ENCODE measurements around the gene PLA2G2D. TPM values are rescaled to one million over a fixed set of nuclear protein-coding genes. Genes with fewer than 3 reads are reported as not detected.

Gene PLA2G2D
- total RNA-seq, 4 donors from 2014 or later = not detected

DNA sequence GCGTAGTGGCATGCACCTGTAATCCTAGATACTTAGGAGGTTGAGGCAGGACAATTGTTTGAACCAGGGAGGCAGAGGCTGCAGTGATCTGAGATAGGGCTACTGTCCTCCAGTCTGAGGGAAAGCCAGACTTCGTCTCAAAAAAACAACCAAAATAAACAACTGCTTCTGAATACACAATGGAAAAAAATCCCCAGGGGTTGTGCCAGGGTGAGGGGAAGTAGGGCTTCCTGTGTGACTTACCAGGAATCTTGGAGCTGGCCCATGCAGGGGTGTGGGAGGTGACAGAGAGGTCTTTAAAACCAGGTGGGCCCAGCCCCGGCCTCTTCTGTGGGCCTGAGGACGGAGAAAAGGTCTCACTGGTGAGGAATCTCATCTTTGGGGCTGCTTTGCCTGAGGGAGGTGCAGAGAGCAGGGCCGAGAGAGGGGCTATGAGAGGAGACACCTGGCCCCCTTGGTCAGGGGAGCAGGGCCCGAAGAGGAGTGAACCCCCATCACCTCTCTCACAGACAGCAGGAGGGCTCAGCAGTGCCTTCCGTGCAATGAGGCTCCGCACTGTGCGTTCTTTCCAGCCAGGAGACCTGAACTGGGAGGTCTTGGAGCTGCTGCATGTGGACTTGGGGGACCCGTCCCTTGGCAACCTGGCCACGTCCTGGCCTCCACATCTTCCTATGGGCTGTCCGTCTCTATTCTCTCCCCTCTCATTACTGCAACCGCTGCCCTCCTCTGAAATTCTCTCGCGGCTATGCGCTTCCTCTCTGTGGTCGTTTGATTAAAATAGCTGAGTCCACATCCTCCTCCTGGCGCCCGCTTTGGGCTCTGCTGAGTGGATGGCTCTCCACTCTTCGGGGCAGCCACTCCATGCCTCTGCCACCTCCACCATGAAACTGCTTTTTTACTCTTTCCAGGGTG is 38.6 kb downstream of the PLA2G2D start:
- Histone ChIP-seq H3K27me3 (no peaks in the 10 kb centered on the region), H3K9me3 (no peaks in the 10 kb centered on the region), H3K4me1 (peaks cover 0 to 51% (median 0%) of the 10 kb centered on the region in 3 donors), H3K27ac (no peak overlapping the region), H3K4me3 (no peak overlapping the region), H3K36me3 (peaks cover 0 to 2% of the 10 kb centered on the region in 2 donors)
- 57 to 61% methylated on average over 1 to 13 of the region's 20 CpGs for WGBS, 2 donors (ENCODE audit: low coverage in 1 of 2)
- no peak for ATAC-seq
- TF ChIP-seq EP300 (IDR thresholded peaks at IDR 0.05) (no peak), POLR2AphosphoS5 (IDR thresholded peaks at IDR 0.05) (no peak), POLR2A (IDR thresholded peaks at IDR 0.05) (no peak)
- TF ChIP-seq, protein P1, sequence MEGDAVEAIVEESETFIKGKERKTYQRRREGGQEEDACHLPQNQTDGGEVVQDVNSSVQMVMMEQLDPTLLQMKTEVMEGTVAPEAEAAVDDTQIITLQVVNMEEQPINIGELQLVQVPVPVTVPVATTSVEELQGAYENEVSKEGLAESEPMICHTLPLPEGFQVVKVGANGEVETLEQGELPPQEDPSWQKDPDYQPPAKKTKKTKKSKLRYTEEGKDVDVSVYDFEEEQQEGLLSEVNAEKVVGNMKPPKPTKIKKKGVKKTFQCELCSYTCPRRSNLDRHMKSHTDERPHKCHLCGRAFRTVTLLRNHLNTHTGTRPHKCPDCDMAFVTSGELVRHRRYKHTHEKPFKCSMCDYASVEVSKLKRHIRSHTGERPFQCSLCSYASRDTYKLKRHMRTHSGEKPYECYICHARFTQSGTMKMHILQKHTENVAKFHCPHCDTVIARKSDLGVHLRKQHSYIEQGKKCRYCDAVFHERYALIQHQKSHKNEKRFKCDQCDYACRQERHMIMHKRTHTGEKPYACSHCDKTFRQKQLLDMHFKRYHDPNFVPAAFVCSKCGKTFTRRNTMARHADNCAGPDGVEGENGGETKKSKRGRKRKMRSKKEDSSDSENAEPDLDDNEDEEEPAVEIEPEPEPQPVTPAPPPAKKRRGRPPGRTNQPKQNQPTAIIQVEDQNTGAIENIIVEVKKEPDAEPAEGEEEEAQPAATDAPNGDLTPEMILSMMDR (IDR thresholded peaks at IDR 0.05) = no peak

DNA sequence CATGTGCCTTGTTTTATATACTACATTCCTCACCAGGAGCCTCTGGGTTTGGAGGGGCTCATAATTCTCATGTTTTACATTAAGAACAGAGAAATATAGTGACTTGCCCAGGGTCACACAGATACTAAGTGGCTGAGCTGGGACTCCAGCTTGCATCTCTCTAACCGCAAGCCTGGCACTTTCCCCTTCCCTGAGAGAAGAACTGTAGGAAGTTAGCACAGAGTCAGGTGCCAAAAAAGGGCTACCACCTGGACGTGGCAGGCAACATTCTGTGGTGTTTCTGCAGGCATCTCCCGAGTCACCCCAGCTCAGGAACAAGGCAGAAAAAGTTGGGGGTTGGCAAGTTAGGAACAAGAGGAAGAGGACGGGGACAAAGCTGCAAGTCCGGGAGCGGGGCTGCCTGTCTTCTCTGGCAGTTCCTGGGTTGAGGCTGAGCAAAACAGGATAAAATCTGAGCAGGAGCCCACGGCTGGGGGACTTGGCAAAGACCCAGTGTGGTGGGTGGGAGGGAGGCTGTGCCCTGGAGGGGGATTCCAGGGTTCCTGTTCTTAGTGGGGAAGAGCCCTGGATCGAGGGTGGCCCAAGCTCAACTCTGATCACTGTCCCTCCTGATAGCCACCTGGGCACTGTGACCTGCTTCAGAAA is 39.6 kb downstream of the PLA2G2D start:
- ATAC-seq = no peak
- Histone ChIP-seq H3K27ac (no peak overlapping the region), H3K4me3 (no peak overlapping the region), H3K9me3 (no peaks in the 10 kb centered on the region), H3K4me1 (peaks cover 0 to 57% (median 0%) of the 10 kb centered on the region in 3 donors), H3K36me3 (no peaks in the 10 kb centered on the region), H3K27me3 (no peaks in the 10 kb centered on the region)
- 37 to 56% methylated on average over 4 of the region's 8 CpGs for WGBS, 2 donors (ENCODE audit: low coverage in 1 of 2)
- TF ChIP-seq POLR2AphosphoS5 (IDR thresholded peaks at IDR 0.05) = no peak
- TF ChIP-seq POLR2A (IDR thresholded peaks at IDR 0.05) = no peak
- TF ChIP-seq, protein P1 (IDR thresholded peaks at IDR 0.05) = no peak
- TF ChIP-seq EP300 (IDR thresholded peaks at IDR 0.05) = no peak

DNA sequence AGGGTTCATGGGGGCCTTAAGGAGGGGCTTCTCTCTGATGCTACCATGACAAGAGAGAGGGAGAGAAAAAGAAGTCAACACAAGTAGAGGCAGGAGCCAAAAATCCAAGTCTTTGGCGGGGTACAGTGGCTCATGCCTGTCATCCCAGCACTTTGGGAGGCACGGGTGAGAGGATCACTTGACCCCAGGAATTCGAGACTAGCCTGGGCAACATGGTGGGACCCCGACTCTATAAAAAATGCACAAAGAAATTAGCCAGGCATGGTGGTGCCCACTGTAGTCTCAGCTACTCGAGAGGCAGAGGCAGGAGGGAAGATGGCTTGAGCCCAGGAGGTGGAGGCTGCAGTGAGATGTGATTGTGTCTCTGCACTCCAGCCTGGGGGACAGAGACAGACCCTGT is 40.6 kb downstream of the PLA2G2D start:
- Histone ChIP-seq H3K9me3 (no peaks in the 10 kb centered on the region), H3K27ac (no peak overlapping the region), H3K36me3 (no peaks in the 10 kb centered on the region), H3K4me1 (peaks cover 0 to 59% (median 0%) of the 10 kb centered on the region in 3 donors), H3K27me3 (no peaks in the 10 kb centered on the region), H3K4me3 (no peak overlapping the region)
- TF ChIP-seq EP300 (IDR thresholded peaks at IDR 0.05) = no peak
- no peak for TF ChIP-seq POLR2A (IDR thresholded peaks at IDR 0.05)
- TF ChIP-seq, protein P1 (IDR thresholded peaks at IDR 0.05) = no peak
- TF ChIP-seq POLR2AphosphoS5 (IDR thresholded peaks at IDR 0.05) = no peak
- 87 to 100% methylated on average over 1 to 4 of the region's 5 CpGs for WGBS, 2 donors (ENCODE audit: low coverage in 1 of 2)
- ATAC-seq = no peak

DNA sequence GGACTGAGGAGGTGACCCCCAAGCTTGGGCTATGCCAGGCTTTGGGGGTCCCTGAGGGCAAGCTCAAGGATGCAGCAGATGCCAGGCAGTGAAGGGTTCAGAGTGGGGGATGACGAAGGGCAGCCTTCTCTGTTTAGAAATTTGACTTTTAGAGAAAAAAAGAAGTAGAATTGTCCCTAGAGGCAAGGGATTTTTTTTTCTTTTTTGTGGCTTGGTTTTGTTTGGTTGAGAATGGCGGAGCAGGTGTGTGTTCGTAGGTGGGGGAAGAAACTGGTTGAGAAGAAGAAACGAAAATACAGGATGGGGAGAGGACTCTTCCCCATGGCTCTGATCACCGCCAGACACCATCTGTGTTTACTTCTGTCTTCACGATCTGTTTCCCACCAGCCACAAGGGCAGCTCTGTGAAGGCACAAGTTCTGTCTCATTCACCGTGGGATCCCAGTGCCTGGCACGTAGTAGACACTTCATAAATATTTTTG is 41.1 kb downstream of the PLA2G2D start:
- H3K4me1 ChIP-seq = peaks cover 0 to 59% (median 0%) of the 10 kb centered on the region in 3 donors
- no peak for ATAC-seq
- H3K27ac ChIP-seq = no peak overlapping the region
- no peaks in the 10 kb centered on the region for H3K27me3 ChIP-seq
- H3K4me3 ChIP-seq = no peak overlapping the region
- H3K36me3 ChIP-seq = no peaks in the 10 kb centered on the region
- no peak for TF ChIP-seq EP300 (IDR thresholded peaks at IDR 0.05)
- TF ChIP-seq POLR2AphosphoS5 (IDR thresholded peaks at IDR 0.05) = no peak
- TF ChIP-seq, protein P1 (IDR thresholded peaks at IDR 0.05) = no peak
- TF ChIP-seq POLR2A (IDR thresholded peaks at IDR 0.05) = no peak
- WGBS, 2 donors (ENCODE audit: low coverage in 1 of 2) = 50 to 80% methylated on average over 2 to 5 of the region's 8 CpGs
- no peaks in the 10 kb centered on the region for H3K9me3 ChIP-seq
